Esophagus mucosa (tissue), 1 donor: ENCODE data around the gene QTRT2. TPM values are rescaled to one million over a fixed set of nuclear protein-coding genes. Genes with fewer than 3 reads are reported as not detected.
A peak's percentile ranks its signal among the peaks of the same experiment; 100 is the strongest.

Source experiments
- ATAC-seq: fragments of 200-7000 bp; cut with Tn5 transposase; one replicate; pipeline ENCODE4 v1.9.1; 2020
- total RNA-seq: library from RNA; stranded (reverse); gene quantifications from one replicate; pipeline ENCODE4 v1.2.4, GENCODE V29; 2023
- donor health status: DM: yes; HTN: yes; CAD: no.

QTRT2 gene
- total RNA-seq, 1 donor from 2014 or later: 19.8 TPM

- no peak for ATAC-seq
Measured at GRCh38 chr3:114126461-114126860, 69.9 kb downstream of the QTRT2 start.

GRCh38 chr3:114127517-114127916, 71.0 kb downstream of the QTRT2 start:
- ATAC-seq: no peak

- ATAC-seq: no peak
Measured at GRCh38 chr3:114128231-114128630, 71.7 kb downstream of the QTRT2 start.

- ATAC-seq: peak; percentile 41
Measured at GRCh38 chr3:114128826-114129225, 72.3 kb downstream of the QTRT2 start.

- ATAC-seq: no peak
Measured at GRCh38 chr3:114132500-114132899, 76.0 kb downstream of the QTRT2 start.

GRCh38 chr3:114133947-114134346, 77.4 kb downstream of the QTRT2 start:
- ATAC-seq: no peak

Other genes with a start within 250 kb of the QTRT2 start
- gene GRAMD1C, start 217.9 kb upstream of the QTRT2 start, total RNA-seq: 5.0 TPM
- 3.0 TPM for gene ZDHHC23, start 108.7 kb upstream of the QTRT2 start, total RNA-seq
- gene CCDC191, start 211 bp upstream of the QTRT2 start, total RNA-seq: 1.6 TPM
- gene DRD3, start 122.3 kb downstream of the QTRT2 start, total RNA-seq: not detected
- gene ZNF80, start 180.8 kb downstream of the QTRT2 start, total RNA-seq: not detected
- gene TIGIT, start 237.3 kb downstream of the QTRT2 start, total RNA-seq: 0.08 TPM